Measurements from ENCODE around the gene IFNL2. TPM values are rescaled to one million over a fixed set of nuclear protein-coding genes. Genes with fewer than 3 reads are reported as not detected.

IFNL2 gene
- total RNA-seq, 1 donor from 2014 or later = not detected

- no peaks in the 10 kb centered on the region for H3K4me1 Mint-ChIP-seq
- no peak for ATAC-seq (ENCODE audit: low read depth)
- CTCF ChIA-PET = no interaction called here
Measured at GRCh38 chr19:39276740-39277139, 8.5 kb downstream of the IFNL2 start.

DNA sequence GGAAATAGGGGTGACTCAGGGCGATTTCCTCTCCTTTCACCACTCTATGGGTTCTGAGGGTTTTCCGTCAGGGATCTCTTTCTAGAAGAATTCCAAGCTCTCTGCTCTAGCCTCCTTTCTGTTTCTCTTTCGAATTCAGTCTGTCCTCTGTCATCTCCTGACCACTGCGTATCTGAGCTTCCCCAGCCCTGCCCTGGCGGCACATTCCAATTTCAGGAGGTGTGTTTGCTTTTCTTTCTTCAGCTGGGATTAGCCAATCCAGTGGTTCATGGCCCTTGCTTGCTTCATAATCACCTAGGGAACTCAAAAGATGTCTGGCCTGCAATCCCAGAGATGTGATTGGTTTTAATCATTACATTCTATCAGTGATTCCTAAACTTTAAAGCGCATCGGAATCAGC lies 9.4 kb downstream of the IFNL2 start:
- no peaks in the 10 kb centered on the region for H3K36me3 Mint-ChIP-seq (ENCODE audit: low read depth)
- ATAC-seq (ENCODE audit: low read depth) = no peak
- intact Hi-C loops (cut with micrococcal nuclease) = no loop called here
- no peak for DNase-seq
- TF ChIP-seq, protein P1, sequence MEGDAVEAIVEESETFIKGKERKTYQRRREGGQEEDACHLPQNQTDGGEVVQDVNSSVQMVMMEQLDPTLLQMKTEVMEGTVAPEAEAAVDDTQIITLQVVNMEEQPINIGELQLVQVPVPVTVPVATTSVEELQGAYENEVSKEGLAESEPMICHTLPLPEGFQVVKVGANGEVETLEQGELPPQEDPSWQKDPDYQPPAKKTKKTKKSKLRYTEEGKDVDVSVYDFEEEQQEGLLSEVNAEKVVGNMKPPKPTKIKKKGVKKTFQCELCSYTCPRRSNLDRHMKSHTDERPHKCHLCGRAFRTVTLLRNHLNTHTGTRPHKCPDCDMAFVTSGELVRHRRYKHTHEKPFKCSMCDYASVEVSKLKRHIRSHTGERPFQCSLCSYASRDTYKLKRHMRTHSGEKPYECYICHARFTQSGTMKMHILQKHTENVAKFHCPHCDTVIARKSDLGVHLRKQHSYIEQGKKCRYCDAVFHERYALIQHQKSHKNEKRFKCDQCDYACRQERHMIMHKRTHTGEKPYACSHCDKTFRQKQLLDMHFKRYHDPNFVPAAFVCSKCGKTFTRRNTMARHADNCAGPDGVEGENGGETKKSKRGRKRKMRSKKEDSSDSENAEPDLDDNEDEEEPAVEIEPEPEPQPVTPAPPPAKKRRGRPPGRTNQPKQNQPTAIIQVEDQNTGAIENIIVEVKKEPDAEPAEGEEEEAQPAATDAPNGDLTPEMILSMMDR (IDR thresholded peaks at IDR 0.05) = no peak
- ChIA-PET CTCF (no interaction called here), POLR2A (no interaction called here)
- H3K9me3 Mint-ChIP-seq = peaks cover 5% of the 10 kb centered on the region
- no peaks in the 10 kb centered on the region for H3K4me1 Mint-ChIP-seq
- no peak overlapping the region for H3K4me3 Mint-ChIP-seq
- no peak overlapping the region for H3K27ac Mint-ChIP-seq
- H3K27me3 Mint-ChIP-seq = peaks cover 9% of the 10 kb centered on the region

More at GRCh38 chr19:39276740-39277139, 8.5 kb downstream of the IFNL2 start:
- Mint-ChIP-seq H3K27me3 (peaks cover 5% of the 10 kb centered on the region), H3K4me3 (no peak overlapping the region), H3K9me3 (peaks cover under 1% of the 10 kb centered on the region), H3K27ac (no peak overlapping the region), H3K36me3 (ENCODE audit: low read depth) (no peaks in the 10 kb centered on the region)
- DNase-seq = no peak
- TF ChIP-seq, protein P1 (IDR thresholded peaks at IDR 0.05) = no peak
- POLR2A ChIA-PET = no interaction called here
- intact Hi-C loops (cut with micrococcal nuclease) = no loop called here

DNA sequence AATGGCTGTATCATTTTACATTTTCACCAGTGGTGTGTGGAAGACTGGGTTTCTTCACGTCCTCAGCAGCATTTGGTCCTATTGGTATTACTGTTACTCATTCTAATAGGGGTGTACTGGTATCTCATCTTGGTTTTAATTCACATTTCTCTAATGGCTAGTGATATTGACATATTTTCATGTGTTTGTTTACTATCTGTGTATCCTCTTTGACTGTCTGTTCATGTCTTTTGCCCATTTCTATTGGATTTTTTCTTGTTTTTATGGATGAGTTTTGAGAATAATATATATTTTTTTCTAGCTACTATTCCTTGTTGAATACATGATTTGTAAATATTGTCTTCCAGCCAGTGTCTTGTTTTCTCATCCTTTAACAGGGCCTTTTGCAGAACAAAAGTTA lies 13.8 kb downstream of the IFNL2 start:
- DNase-seq (no peak), ATAC-seq (ENCODE audit: low read depth) (no peak)
- intact Hi-C loops (cut with micrococcal nuclease) = no loop called here
- peaks cover 14% of the 10 kb centered on the region for H3K9me3 Mint-ChIP-seq
- ChIA-PET CTCF (no interaction called here), POLR2A (no interaction called here)
- H3K4me3 Mint-ChIP-seq = no peak overlapping the region
- H3K4me1 Mint-ChIP-seq = no peaks in the 10 kb centered on the region
- TF ChIP-seq, protein P1 (IDR thresholded peaks at IDR 0.05) = no peak
- peaks cover 21% of the 10 kb centered on the region for H3K27me3 Mint-ChIP-seq
- no peak overlapping the region for H3K27ac Mint-ChIP-seq
- H3K36me3 Mint-ChIP-seq (ENCODE audit: low read depth) = no peaks in the 10 kb centered on the region

GRCh38 chr19:39284032-39284431 lies 15.8 kb downstream of the IFNL2 start:
- Mint-ChIP-seq H3K9me3 (peaks cover 14% of the 10 kb centered on the region), H3K27ac (no peak overlapping the region), H3K4me3 (no peak overlapping the region), H3K36me3 (ENCODE audit: low read depth) (no peaks in the 10 kb centered on the region), H3K27me3 (peaks cover 21% of the 10 kb centered on the region), H3K4me1 (no peaks in the 10 kb centered on the region)
- intact Hi-C loops (cut with micrococcal nuclease) = no loop called here
- TF ChIP-seq, protein P1 (IDR thresholded peaks at IDR 0.05) = no peak
- CTCF ChIA-PET = no interaction called here
- ATAC-seq (ENCODE audit: low read depth) = no peak
- no peak for DNase-seq
- POLR2A ChIA-PET = no interaction called here

DNA sequence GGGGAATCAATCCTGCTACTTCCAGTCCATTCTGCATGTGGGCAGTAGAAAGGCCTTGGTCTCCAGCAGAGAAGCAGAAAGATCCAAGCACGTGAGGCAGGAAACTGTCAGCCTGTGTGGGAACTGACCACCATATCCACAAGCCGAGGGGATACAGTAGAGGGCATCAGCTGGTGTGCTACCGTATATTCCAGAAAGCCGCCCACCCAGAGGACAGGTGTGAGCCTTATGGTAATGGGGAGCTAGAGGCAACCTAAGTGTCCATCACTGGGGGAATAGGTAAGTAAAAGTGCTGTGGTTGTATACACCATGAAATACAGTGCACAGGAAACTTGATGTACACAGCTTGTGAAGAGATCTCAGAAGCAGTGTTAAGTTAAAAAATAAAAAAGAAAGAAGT lies 25.2 kb downstream of the IFNL2 start:
- no peak overlapping the region for H3K4me3 Mint-ChIP-seq
- H3K4me1 Mint-ChIP-seq = no peaks in the 10 kb centered on the region
- no peak overlapping the region for H3K27ac Mint-ChIP-seq
- H3K36me3 Mint-ChIP-seq (ENCODE audit: low read depth) = no peaks in the 10 kb centered on the region
- H3K9me3 Mint-ChIP-seq = no peaks in the 10 kb centered on the region
- peaks cover 27% of the 10 kb centered on the region for H3K27me3 Mint-ChIP-seq
- POLR2A ChIA-PET = no interaction called here
- DNase-seq (no peak), ATAC-seq (ENCODE audit: low read depth) (no peak)
- TF ChIP-seq, protein P1 (IDR thresholded peaks at IDR 0.05) = no peak
- intact Hi-C loops (cut with micrococcal nuclease) = no loop called here
- CTCF ChIA-PET = no interaction called here
